GM12892 (cell line): ENCODE results near the gene FBXL5.
"Not testable (repeated sequence)": the region's sequence is repeated elsewhere in the genome, so short reads cannot be mapped to it uniquely, and the experiment has no call there.

ENCODE experiments used
- POLR2A ChIP-seq: IDR thresholded peaks from 2 replicates; pipeline ENCODE4 v1.6.1; 2011; ENCODE audit warnings: low read depth, low read length, control low read depth
- POLR2AphosphoS5 ChIP-seq: IDR thresholded peaks from 2 replicates; pipeline ENCODE4 v1.6.1; 2011; ENCODE audit warnings: low read depth, low read length, control low read depth

GRCh38 chr4:15614891-15615290 lies 40.3 kb downstream of the FBXL5 start:
- TF ChIP-seq POLR2A, POLR2AphosphoS5: not testable (repeated sequence)
